Astrocyte (in vitro differentiated cells and primary cell): ENCODE results near the gene MPZL1.

Experiments used
- CTCF ChIP-seq: IDR thresholded peaks from 2 replicates; pipeline ENCODE4 v1.5.1; 2011; ENCODE audit warnings: low read depth, mild to moderate bottlenecking, inconsistent platforms, low read length, moderate library complexity; ENCODE audit not compliant: insufficient read depth
- EZH2 ChIP-seq: IDR thresholded peaks from 2 replicates; pipeline ENCODE4 v1.6.1; 2012; ENCODE audit warnings: mild to moderate bottlenecking, low read length, inconsistent platforms; ENCODE audit not compliant: insufficient read depth

GRCh38 chr1:167750641-167751040, 28.9 kb downstream of the MPZL1 start:
- TF ChIP-seq EZH2 (no peak), CTCF (no peak)
